Stimulated activated CD8-positive, alpha-beta memory T cell treated with anti-CD3 and anti-CD28 coated beads, Interleukin-2, amount 100 ng/mL, for 1 hour (primary cell): ENCODE results near the gene MEX3D.

Source experiments
- DNase-seq, 2 donors: peaks; one replicate each; pipeline ENCODE4 v3.0.0-alpha.2; 2020; ENCODE audit warnings: low read depth in 2 of 2

Gene MEX3D

DNA sequence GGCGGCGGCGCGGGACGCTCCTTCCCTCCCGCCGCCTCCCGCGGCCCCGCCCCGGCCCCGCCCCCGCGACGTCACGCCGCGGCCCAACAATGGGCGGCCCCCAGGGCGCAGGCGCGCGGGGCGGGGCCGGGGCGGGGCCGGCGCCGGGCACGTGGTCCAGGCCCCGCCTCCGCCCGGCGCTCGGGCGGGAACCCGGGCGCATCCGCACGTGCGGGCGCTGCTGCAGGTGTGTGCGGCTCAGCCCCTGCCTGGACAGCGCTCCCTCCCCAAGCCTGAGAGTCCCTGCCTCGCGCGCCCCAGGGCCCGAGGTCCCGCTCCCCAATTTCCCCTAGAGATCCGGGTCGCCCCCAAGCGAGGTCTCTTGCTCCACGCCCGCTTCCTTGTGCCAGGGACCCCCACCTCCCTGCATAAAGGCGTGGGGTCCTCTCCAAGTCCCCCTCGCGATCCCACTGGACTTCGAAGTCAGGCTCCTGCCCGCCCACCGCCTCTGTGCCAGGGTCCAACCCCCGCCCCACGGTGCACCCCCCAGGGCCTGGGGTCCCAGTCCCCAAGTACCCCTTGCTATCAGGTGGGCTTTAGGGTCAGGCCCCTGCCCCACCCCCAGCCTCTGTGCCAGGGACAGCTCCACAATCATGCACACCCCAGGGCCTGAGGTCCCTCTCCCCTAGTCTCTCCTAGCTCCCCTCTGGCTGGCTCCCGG, at the start of gene MEX3D:
MEX3D (minus strand) TSS at position 6 of the 700 bp plus-strand sequence. CDS start 267 bp downstream, outside the sequence.
- DNase-seq: peak; percentile 68 to 71

- no peak for DNase-seq
Observed at GRCh38 chr19:1616875-1617274, 48.8 kb upstream of the MEX3D start.

- no peak for DNase-seq
Observed at GRCh38 chr19:1616396-1616795, 48.3 kb upstream of the MEX3D start.

DNA sequence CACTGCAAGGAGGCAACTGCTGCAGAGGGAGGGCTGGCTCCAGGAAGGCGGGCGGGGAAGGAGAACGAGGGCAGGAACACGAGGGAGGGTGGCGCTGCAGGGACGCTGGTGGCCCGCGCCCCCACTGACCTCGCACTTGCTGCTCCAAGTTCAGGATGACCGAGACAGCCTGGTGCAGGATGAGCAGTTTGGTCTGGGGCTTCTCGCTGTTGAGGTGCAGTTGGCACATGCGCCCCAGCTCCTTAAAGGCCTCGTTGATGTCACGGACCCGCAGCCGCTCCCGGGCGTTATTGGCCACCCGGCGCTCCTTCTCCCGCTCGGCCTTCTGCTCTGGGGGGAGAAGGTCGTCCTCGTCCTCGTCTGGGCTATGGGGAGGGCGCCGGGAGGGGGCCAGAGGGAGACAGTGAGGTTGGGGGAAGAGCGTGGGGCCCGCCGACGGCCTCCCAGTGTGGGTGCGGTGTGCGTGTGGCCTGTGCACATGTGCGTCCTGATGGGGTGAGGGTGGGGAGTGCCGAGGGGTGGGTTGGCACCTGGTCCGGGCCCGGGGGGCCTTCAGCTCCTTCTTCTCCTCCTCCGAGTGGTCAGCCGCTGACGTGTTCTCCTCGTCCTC, 47.1 kb upstream of the MEX3D start:
- no peak for DNase-seq

DNA sequence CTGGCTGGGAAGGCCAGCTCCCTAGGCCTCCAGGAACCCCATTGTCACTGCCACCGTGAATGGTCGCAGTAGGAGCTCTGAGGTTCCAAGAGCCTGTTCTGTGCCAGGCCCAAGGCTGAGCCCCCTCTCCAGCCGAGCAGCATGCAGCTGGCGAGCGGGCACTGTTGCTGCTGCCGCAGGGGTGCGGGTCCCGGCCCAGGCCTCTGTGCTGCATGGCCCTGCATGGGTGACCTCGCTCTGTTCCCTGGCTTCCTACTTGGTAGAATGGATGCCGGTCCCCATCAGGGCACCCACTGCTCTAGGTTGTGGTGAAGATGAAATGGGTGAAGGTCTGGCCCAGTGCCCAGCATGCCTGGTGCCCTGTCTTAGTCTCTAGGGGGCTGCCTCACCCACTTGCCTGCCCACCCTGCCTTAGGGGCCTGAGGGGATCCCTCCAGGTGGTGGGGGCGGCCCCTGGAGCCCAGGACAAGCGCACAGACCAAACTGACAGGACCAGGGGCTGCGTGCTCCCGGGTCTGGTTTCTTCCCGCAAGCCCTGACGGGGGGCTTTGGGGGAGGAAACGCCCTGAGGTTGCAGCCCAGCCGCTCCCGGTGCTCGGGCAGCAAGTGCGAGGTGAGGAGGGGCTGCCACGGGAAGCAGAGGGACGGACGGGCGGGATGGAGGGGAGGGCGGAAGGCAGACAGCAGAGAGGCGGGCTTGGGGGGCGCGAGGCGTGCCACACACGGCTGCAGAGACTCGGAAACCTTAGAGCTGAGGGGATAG, 45.9 kb upstream of the MEX3D start:
- DNase-seq: no peak

DNA sequence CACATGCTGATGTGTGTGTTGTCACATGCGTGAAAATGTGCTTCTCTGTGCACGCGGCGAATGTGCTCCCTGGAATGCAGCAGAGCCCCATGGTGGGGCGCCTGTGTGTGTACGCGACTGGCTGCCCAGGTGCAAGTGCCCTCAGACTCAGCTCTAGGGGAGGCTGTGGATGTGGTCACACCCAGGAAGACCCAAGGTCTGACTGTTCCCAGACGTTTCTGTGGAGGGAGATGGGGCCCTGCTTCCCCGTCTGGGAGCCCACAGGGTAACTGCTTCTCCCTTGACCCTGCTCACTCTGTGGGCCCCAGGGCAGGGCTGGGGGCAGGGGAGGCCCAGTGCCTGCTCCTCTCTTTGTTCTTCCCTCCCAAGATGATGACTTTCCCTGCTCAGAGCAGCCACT, 45.0 kb upstream of the MEX3D start:
- no peak for DNase-seq

- no peak for DNase-seq
Observed at GRCh38 chr19:1612114-1613086, 44.3 kb upstream of the MEX3D start.

GRCh38 chr19:1611353-1611752, 43.2 kb upstream of the MEX3D start:
- DNase-seq: no peak

DNA sequence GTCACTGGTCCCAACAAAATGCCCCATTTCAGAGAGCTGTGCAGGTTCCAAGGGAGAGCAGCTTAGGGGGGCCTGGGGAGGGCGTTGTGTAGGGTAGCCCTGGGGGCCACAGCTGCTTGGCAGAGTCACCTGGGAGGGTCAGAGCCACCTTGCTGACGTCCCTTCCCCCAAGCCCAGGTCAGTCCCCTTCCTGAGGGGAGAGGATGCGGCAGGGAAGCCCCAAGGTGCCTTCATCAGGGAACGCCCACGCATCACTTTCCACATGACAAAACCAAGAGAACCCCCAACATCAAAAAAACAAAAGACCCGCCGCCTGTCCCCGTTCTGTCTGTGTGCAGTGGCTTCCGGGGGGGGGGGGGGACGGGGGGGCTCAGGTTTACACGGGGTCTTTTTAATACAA, 42.5 kb upstream of the MEX3D start:
- DNase-seq: no peak

- no peak for DNase-seq
Observed at GRCh38 chr19:1609680-1610474, 41.8 kb upstream of the MEX3D start.

GRCh38 chr19:1609103-1609396, 40.9 kb upstream of the MEX3D start:
- DNase-seq: no peak

DNA sequence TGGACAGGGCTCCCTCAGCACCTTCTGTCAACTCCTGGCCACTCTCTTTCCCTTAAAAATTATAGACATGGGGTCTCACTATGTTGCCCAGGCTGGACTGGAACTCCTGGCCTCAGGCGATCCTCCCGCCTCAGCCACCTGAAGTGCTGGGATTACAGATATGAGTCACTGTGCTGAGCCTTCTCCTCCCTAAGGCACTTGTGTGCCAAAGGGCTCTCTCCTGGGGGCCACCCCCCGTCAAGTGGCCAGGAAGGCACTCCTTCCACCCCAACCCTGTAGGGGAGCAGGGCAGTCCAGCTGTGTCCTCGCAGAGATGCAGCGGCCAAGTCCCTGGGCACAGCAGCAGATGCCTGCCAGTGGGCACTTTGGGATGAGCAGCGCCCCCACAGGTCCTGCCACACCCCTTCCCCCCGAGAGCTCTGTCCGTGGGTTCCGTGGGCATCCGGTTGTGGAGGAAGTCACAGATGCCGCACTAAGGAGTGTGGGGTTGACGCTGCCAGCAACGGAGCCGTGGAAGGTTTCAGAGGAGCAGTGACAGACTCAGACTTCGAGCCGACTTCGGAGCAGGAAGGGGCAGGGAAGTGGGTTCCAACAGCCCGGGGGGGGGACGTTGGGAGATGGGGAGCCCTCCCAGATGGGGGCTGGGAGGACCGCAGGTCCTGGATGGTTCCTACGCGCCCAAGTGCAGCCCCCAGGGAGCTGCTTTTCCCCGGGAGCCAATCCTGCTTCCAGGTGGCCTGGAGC, 40.4 kb upstream of the MEX3D start:
- no peak for DNase-seq

- no peak for DNase-seq
Observed at GRCh38 chr19:1606138-1606651, 38.1 kb upstream of the MEX3D start.

- DNase-seq: peak; percentile 79 to 86
Observed at GRCh38 chr19:1605236-1606137, 37.4 kb upstream of the MEX3D start, which contains the start of gene UQCR11. Gene UQCR11 (minus strand): TSS chr19:1605462. CDS start chr19:1605409, 53 bp downstream.

DNA sequence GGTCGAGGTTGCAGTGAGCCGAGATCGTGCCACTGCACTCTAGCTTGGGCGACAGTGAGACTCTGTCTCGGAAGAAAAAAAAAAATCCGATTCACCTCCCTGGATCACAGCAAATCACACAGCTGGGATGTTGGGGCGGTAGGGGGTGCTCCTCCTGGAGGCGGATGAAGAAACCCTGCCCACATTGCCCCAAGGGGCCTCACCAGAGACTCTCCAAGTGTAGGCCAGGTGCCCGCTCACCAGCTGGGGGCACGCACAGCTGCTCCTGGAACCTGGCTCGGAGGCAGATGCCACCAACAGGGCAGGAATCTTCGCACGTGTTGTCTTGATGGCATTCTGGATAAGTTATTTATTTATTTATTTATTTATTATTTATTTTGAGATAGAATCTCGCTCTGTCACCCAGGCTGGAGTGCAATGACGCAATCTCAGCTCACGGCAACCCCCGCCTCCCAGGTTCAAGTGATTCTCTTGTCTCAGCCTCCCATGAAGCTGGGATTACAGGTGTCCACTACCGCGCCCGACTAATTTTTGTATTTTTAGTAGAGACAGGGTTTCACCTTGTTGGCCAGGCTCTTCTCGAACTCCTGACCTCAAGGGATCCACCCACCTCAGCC, 34.1 kb upstream of the MEX3D start:
- no peak for DNase-seq

GRCh38 chr19:1601613-1602064, 33.5 kb upstream of the MEX3D start:
- DNase-seq: no peak

DNA sequence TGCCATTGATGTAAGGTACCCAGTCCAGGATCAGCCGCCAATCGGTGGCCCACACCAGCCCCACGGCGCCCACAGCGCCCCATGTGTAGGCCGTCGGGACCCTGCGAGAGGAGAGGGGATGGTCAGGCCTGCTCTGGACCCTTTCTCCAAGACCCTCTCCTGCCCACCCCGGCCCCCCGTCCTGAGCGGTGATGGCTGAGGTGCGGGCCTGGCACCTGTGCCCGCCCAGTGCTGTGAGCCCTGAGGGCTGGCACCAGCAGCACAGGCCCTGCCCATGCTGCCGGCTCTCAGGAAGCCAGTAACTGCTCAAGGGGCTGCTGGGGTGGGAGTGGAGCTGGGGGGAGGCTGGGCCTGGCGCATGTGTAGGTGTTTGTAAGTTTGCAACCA, 31.3 kb upstream of the MEX3D start:
- no peak for DNase-seq

DNA sequence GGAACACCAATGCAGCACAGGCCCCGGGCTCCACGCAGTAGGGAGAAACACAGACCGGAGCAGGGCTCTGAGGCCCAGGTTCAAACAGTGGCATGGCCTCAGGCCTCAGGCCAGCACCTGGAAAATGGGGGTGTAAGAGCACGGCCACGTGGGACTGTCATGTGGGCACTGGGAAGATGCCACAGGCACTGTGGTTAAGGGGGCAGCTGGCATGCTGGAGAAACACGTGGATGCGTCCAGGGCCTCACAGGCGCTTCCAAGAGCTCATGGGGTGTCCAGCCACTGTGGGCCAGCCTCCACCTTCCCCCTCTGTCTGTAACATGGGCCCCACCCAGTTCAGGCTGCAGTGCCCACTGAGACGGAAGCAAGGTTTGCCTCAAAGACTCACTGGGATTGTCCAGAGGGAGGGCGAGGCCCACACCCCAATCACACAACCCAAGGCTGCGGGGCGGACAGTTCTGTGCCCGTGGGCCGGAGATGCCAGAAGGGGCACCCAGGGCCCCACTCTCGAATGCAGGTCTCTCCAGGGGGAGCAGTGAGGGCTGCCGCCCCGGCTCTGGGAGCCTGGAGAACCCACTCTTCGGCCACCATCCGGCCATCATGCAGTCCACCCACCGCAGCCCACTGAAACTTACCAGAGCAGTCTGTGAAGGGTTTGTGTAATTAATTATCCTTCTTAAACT, 30.8 kb upstream of the MEX3D start:
- no peak for DNase-seq
